Testis (tissue), 3 donors: ENCODE data around the gene TOR1AIP2. TPM values are rescaled to one million over a fixed set of nuclear protein-coding genes. Genes with fewer than 3 reads are reported as not detected.

Source experiments
- DNase-seq: peaks from one replicate; pipeline ENCODE4 v3.0.0-alpha.2; 2019
- H3K27ac ChIP-seq, 2 donors: fragments of 200-600 bp; sonication (generic); one replicate each; pipeline ENCODE4 v1.5.1; 2019
- H3K27me3 ChIP-seq: fragments of 200-600 bp; sonication (generic); one replicate; pipeline ENCODE4 v1.5.1; 2019
- H3K36me3 ChIP-seq: fragments of 200-600 bp; sonication (generic); one replicate; pipeline ENCODE4 v1.5.1; 2017; ENCODE audit warnings: low read depth; ENCODE audit errors: missing control alignments
- H3K4me1 ChIP-seq: fragments of 200-600 bp; sonication (generic); one replicate; pipeline ENCODE4 v1.5.1; 2019
- H3K4me3 ChIP-seq, 2 donors: fragments of 200-600 bp; sonication (generic); one replicate each; pipeline ENCODE4 v1.5.1; 2017 to 2019
- H3K9me3 ChIP-seq: fragments of 200-600 bp; sonication (generic); one replicate; pipeline ENCODE4 v1.5.1; 2017
- POLR2A ChIP-seq: fragments of 450-650 bp; IDR thresholded peaks from one replicate; pipeline ENCODE4 v1.6.1; 2017; ENCODE audit warnings: antibody characterized with exemption, mild to moderate bottlenecking, moderate library complexity
- WGBS, 2 donors: methylation state at CpG; one replicate each; pipeline ENCODE4 v1.1.5; 2018; 5-methylcytosine and 5-hydroxymethylcytosine counted together
- intact Hi-C: fragments of 100-400 bp; cut with DNase I; formaldehyde crosslinking; loops from one replicate; pipeline ENCODE4 v1.15.1; 2023; ENCODE audit warnings: low total_unique reads
- polyA plus RNA-seq: library from polyadenylated mRNA; stranded (reverse); fragments of 350-450 nt; fragmentation: Illumina TruSeq; extraction: RNeasy Lipid Tissue Mini Kit (QIAGEN cat#74804); gene quantifications from one replicate; pipeline ENCODE4 v1.2.3, GENCODE V29; 2014; ENCODE audit warnings: low read depth, low replicate concordance; ENCODE audit not compliant: insufficient read depth
- total RNA-seq, 2 donors: library from RNA; depleted of rRNA; stranded (reverse); fragments of >200 nt; gene quantifications; one replicate each; pipeline ENCODE4 v1.2.3, GENCODE V29; 2016
- TF ChIP-seq, protein P1 (sequence below), 3 experiments: fragments of 450-650 bp in 2 of 3; fragments of 200-600 bp in 1 of 3; sonication (generic) in 1 of 3; IDR thresholded peaks; one replicate each; pipeline ENCODE4 v1.5.1; 2016 to 2019; ENCODE audit warnings: antibody characterized with exemption in 3 of 3, mild to moderate bottlenecking in 2 of 3, moderate library complexity in 1 of 3

Gene TOR1AIP2
- total and polyA plus RNA-seq, 3 donors from 2014 or later = 25.9 to 90.4 (median 71.5) TPM

- peaks cover 40% of the 10 kb centered on the region for H3K4me1 ChIP-seq
- intact Hi-C loops = no loop called here
- 62 to 65% methylated on average over 7 of the region's 7 CpGs for WGBS, 2 donors
- H3K4me3 ChIP-seq = no peak overlapping the region
- H3K9me3 ChIP-seq = no peaks in the 10 kb centered on the region
- peak overlapping the region in 1 of 2 donors; percentile 72 for H3K27ac ChIP-seq
- no peaks in the 10 kb centered on the region for H3K36me3 ChIP-seq
- no peaks in the 10 kb centered on the region for H3K27me3 ChIP-seq
- TF ChIP-seq, protein P1, sequence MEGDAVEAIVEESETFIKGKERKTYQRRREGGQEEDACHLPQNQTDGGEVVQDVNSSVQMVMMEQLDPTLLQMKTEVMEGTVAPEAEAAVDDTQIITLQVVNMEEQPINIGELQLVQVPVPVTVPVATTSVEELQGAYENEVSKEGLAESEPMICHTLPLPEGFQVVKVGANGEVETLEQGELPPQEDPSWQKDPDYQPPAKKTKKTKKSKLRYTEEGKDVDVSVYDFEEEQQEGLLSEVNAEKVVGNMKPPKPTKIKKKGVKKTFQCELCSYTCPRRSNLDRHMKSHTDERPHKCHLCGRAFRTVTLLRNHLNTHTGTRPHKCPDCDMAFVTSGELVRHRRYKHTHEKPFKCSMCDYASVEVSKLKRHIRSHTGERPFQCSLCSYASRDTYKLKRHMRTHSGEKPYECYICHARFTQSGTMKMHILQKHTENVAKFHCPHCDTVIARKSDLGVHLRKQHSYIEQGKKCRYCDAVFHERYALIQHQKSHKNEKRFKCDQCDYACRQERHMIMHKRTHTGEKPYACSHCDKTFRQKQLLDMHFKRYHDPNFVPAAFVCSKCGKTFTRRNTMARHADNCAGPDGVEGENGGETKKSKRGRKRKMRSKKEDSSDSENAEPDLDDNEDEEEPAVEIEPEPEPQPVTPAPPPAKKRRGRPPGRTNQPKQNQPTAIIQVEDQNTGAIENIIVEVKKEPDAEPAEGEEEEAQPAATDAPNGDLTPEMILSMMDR (IDR thresholded peaks at IDR 0.05) = no peak
- no peak for TF ChIP-seq POLR2A
- no peak for DNase-seq
These were observed 50.9 kb downstream of the TOR1AIP2 start for GRCh38 chr1:179826626-179827280.

DNA sequence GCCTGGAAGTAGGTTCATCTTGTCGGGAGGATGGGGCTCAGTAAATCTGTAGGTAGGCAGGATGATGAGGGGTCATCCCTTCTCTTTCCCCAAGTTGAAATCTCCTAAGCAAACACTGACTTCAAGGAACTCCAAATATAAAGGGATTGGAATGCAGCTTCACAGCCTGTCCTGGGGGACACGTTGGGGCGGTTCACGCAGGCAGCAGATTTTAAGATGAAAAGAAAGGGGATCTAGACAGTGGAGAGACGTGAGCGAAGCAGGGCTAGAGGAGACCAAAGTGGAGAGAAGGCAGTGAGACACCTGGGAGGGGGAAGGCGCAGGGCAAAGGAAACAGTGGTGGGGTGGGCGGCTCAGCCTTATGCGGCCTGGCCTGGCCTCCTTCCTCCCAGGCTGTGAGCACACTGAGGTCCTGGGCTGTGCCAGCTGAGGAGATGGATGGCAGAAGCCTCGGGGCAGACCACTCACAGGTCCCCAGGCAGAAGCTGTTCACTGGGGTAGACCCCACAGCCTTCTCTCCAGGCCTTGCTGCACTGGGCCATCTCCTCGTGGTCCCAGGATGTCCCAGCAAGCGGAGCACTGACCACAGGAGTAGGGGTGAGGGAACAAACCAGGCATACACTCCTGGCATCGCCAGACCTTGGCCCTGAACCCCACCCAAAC is 51.7 kb downstream of the TOR1AIP2 start:
- peak overlapping the region; percentile 72 to 74 for H3K27ac ChIP-seq
- no peak for TF ChIP-seq POLR2A
- TF ChIP-seq, protein P1 (IDR thresholded peaks at IDR 0.05) = no peak
- 72 to 79% methylated on average over 11 to 13 of the region's 13 CpGs for WGBS, 2 donors
- H3K9me3 ChIP-seq = no peaks in the 10 kb centered on the region
- no peaks in the 10 kb centered on the region for H3K36me3 ChIP-seq
- peaks cover 36% of the 10 kb centered on the region for H3K4me1 ChIP-seq
- intact Hi-C loops = no loop called here
- no peak for DNase-seq
- no peaks in the 10 kb centered on the region for H3K27me3 ChIP-seq
- no peak overlapping the region for H3K4me3 ChIP-seq

DNA sequence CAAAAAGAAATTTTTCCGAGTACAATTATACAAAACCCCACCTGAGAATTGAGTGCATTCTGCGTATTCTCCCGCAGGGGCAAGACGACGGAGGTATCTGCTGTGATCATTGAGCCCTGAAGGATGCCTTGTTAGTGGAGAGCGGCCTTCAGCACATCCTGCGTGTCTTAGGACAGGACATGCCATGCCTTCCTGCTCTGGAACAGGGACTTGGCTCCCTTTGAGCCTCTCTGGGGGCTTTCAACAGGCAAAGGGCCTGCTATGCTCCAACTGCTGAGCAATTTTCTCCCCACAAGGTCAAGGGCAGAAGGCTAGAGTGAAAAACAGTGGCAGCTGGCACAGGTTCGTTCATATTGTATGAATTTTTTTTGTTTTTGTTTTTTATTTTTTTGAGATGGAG is 52.4 kb downstream of the TOR1AIP2 start:
- Histone ChIP-seq H3K36me3 (no peaks in the 10 kb centered on the region), H3K9me3 (no peaks in the 10 kb centered on the region), H3K27ac (peak overlapping the region; percentile 72 to 74), H3K4me3 (no peak overlapping the region), H3K27me3 (no peaks in the 10 kb centered on the region), H3K4me1 (peaks cover 31% of the 10 kb centered on the region)
- peak; percentile 56 for DNase-seq
- intact Hi-C loops = no loop called here
- no peak for TF ChIP-seq POLR2A
- TF ChIP-seq, protein P1 (IDR thresholded peaks at IDR 0.05) = no peak
- WGBS, 2 donors = 40 to 51% methylated on average over 8 of the region's 8 CpGs

GRCh38 chr1:179824265-179824664 is 53.3 kb downstream of the TOR1AIP2 start:
- Histone ChIP-seq H3K27ac (peak overlapping the region; percentile 72 to 74), H3K27me3 (no peaks in the 10 kb centered on the region), H3K9me3 (no peaks in the 10 kb centered on the region), H3K4me1 (peaks cover 34% of the 10 kb centered on the region), H3K36me3 (no peaks in the 10 kb centered on the region), H3K4me3 (no peak overlapping the region)
- 71 to 87% methylated on average over 5 to 6 of the region's 6 CpGs for WGBS, 2 donors
- peak; percentile 12 for DNase-seq
- no peak for TF ChIP-seq POLR2A
- TF ChIP-seq, protein P1 (IDR thresholded peaks at IDR 0.05) = no peak
- intact Hi-C loops = no loop called here
